CD8-positive, alpha-beta memory T cell (primary cell): ENCODE results near the gene OR51G2. TPM values are rescaled to one million over a fixed set of nuclear protein-coding genes. Genes with fewer than 3 reads are reported as not detected.

Source experiments
- polyA plus RNA-seq: library from polyadenylated mRNA; unstranded; fragments of 300-500 nt; fragmentation: Illumina TruSeq; gene quantifications from one replicate; pipeline ENCODE4 v1.2.3, GENCODE V29; 2021
- total RNA-seq, 2 experiments: library from RNA; stranded (reverse); gene quantifications; one replicate each; pipeline ENCODE4 v1.2.3, GENCODE V29; 2021

Gene OR51G2
- total and polyA plus RNA-seq, 3 experiments from 2014 or later, result not detected

Other genes starting within 250 kb of the OR51G2 start
- not detected for gene OR51E2, start 221.5 kb downstream of the OR51G2 start, total RNA-seq
- not detected for gene OR51E2, start 221.5 kb downstream of the OR51G2 start, polyA plus RNA-seq
- not detected for gene MMP26, start 214.6 kb downstream of the OR51G2 start, total RNA-seq
- gene MMP26, start 214.6 kb downstream of the OR51G2 start, polyA plus RNA-seq, result not detected
- not detected for gene OR51F1, start 149.4 kb downstream of the OR51G2 start, total RNA-seq
- not detected for gene OR51F1, start 149.4 kb downstream of the OR51G2 start, polyA plus RNA-seq
- gene OR52R1, start 115.0 kb downstream of the OR51G2 start, total RNA-seq, result not detected
- not detected for gene OR52R1, start 115.0 kb downstream of the OR51G2 start, polyA plus RNA-seq
- not detected for gene OR51F2, start 98.0 kb downstream of the OR51G2 start, total RNA-seq
- not detected for gene OR51F2, start 98.0 kb downstream of the OR51G2 start, polyA plus RNA-seq
- not detected for gene OR51S1, start 70.1 kb downstream of the OR51G2 start, total RNA-seq
- not detected for gene OR51S1, start 70.1 kb downstream of the OR51G2 start, polyA plus RNA-seq
- gene OR51T1, start 37.5 kb downstream of the OR51G2 start, total RNA-seq, result not detected
- not detected for gene OR51T1, start 37.5 kb downstream of the OR51G2 start, polyA plus RNA-seq
- not detected for gene OR51A7, start 15.6 kb downstream of the OR51G2 start, total RNA-seq
- gene OR51A7, start 15.6 kb downstream of the OR51G2 start, polyA plus RNA-seq, result not detected
- not detected for gene OR51G1, start 5.0 kb upstream of the OR51G2 start, total RNA-seq
- gene OR51G1, start 5.0 kb upstream of the OR51G2 start, polyA plus RNA-seq, result not detected
- gene OR51A4, start 28.3 kb upstream of the OR51G2 start, total RNA-seq, result not detected
- not detected for gene OR51A4, start 28.3 kb upstream of the OR51G2 start, polyA plus RNA-seq
- not detected for gene OR51A2, start 36.4 kb upstream of the OR51G2 start, total RNA-seq
- not detected for gene OR51A2, start 36.4 kb upstream of the OR51G2 start, polyA plus RNA-seq
- not detected for gene OR51L1, start 75.5 kb upstream of the OR51G2 start, total RNA-seq
- not detected for gene OR51L1, start 75.5 kb upstream of the OR51G2 start, polyA plus RNA-seq
- not detected for gene OR52J3, start 127.2 kb upstream of the OR51G2 start, total RNA-seq
- gene OR52J3, start 127.2 kb upstream of the OR51G2 start, polyA plus RNA-seq, result not detected
- not detected for gene OR52E2, start 140.3 kb upstream of the OR51G2 start, total RNA-seq
- not detected for gene OR52E2, start 140.3 kb upstream of the OR51G2 start, polyA plus RNA-seq
- gene OR52E1, start 150.2 kb upstream of the OR51G2 start, total RNA-seq, result not detected
- not detected for gene OR52E1, start 150.2 kb upstream of the OR51G2 start, polyA plus RNA-seq
- not detected for gene OR52A5, start 219.0 kb upstream of the OR51G2 start, total RNA-seq
- gene OR52A5, start 219.0 kb upstream of the OR51G2 start, polyA plus RNA-seq, result not detected
- gene OR52A1, start 235.4 kb upstream of the OR51G2 start, total RNA-seq, result not detected
- not detected for gene OR52A1, start 235.4 kb upstream of the OR51G2 start, polyA plus RNA-seq